Testis (tissue), 3 donors: Measurements from ENCODE around the gene DNAJC10. TPM values are rescaled to one million over a fixed set of nuclear protein-coding genes. Genes with fewer than 3 reads are reported as not detected.

Source experiments
- DNase-seq: peaks from one replicate; pipeline ENCODE4 v3.0.0-alpha.2; 2019
- H3K27ac ChIP-seq, 2 donors: fragments of 200-600 bp; sonication (generic); one replicate each; pipeline ENCODE4 v1.5.1; 2019
- H3K27me3 ChIP-seq: fragments of 200-600 bp; sonication (generic); one replicate; pipeline ENCODE4 v1.5.1; 2019
- H3K36me3 ChIP-seq: fragments of 200-600 bp; sonication (generic); one replicate; pipeline ENCODE4 v1.5.1; 2017; ENCODE audit warnings: low read depth; ENCODE audit errors: missing control alignments
- H3K4me1 ChIP-seq: fragments of 200-600 bp; sonication (generic); one replicate; pipeline ENCODE4 v1.5.1; 2019
- H3K4me3 ChIP-seq, 2 donors: fragments of 200-600 bp; sonication (generic); one replicate each; pipeline ENCODE4 v1.5.1; 2017 to 2019
- H3K9me3 ChIP-seq: fragments of 200-600 bp; sonication (generic); one replicate; pipeline ENCODE4 v1.5.1; 2017
- POLR2A ChIP-seq: fragments of 450-650 bp; IDR thresholded peaks from one replicate; pipeline ENCODE4 v1.6.1; 2017; ENCODE audit warnings: antibody characterized with exemption, mild to moderate bottlenecking, moderate library complexity
- WGBS, 2 donors: methylation state at CpG; one replicate each; pipeline ENCODE4 v1.1.5; 2018; 5-methylcytosine and 5-hydroxymethylcytosine counted together
- intact Hi-C: fragments of 100-400 bp; cut with DNase I; formaldehyde crosslinking; loops from one replicate; pipeline ENCODE4 v1.15.1; 2023; ENCODE audit warnings: low total_unique reads
- polyA plus RNA-seq: library from polyadenylated mRNA; stranded (reverse); fragments of 350-450 nt; fragmentation: Illumina TruSeq; extraction: RNeasy Lipid Tissue Mini Kit (QIAGEN cat#74804); gene quantifications from one replicate; pipeline ENCODE4 v1.2.3, GENCODE V29; 2014; ENCODE audit warnings: low read depth, low replicate concordance; ENCODE audit not compliant: insufficient read depth
- total RNA-seq, 2 donors: library from RNA; depleted of rRNA; stranded (reverse); fragments of >200 nt; gene quantifications; one replicate each; pipeline ENCODE4 v1.2.3, GENCODE V29; 2016
- TF ChIP-seq, protein P1 (sequence below), 3 experiments: fragments of 450-650 bp in 2 of 3; fragments of 200-600 bp in 1 of 3; sonication (generic) in 1 of 3; IDR thresholded peaks; one replicate each; pipeline ENCODE4 v1.5.1; 2016 to 2019; ENCODE audit warnings: antibody characterized with exemption in 3 of 3, mild to moderate bottlenecking in 2 of 3, moderate library complexity in 1 of 3

The DNAJC10 gene
- total and polyA plus RNA-seq, 3 donors from 2014 or later: 51.0 to 91.3 (median 81.4) TPM

DNA sequence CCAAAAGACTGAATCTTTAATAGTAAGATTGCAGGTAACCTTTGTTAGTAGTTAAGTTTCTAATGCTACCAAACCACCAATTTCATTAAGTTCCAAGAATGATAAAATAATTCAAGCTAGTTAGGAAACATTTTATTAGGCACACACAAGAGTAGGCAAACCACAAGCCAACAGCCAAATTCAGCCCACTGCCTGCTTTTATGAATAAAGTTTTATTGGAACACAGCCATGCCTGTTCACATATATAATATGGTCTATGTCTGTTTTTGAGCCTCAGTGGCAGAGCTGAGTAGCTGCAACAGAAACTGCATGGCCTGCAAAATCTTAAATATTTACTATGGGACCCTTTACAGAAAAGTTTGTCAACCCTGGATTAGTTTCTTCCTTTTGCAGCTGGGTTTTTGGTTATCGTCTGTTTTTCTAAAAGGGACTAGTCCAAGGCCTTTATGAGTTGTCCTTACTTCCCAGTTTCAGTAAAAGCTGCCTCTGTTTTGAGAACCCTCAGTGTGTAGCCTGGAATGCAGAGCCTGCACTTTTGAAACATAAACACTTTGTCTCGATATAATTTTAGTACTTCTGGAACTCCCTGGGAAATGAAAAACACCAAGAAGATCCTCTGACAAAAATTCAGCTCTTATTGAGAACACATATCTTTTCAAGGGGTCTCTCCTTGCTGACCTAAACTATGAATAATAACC, 111.3 kb downstream of the DNAJC10 start:
- Histone ChIP-seq H3K27me3 (no peaks in the 10 kb centered on the region), H3K36me3 (no peaks in the 10 kb centered on the region), H3K9me3 (no peaks in the 10 kb centered on the region), H3K27ac (no peak overlapping the region), H3K4me3 (no peak overlapping the region), H3K4me1 (peaks cover 2% of the 10 kb centered on the region)
- TF ChIP-seq, protein P1, sequence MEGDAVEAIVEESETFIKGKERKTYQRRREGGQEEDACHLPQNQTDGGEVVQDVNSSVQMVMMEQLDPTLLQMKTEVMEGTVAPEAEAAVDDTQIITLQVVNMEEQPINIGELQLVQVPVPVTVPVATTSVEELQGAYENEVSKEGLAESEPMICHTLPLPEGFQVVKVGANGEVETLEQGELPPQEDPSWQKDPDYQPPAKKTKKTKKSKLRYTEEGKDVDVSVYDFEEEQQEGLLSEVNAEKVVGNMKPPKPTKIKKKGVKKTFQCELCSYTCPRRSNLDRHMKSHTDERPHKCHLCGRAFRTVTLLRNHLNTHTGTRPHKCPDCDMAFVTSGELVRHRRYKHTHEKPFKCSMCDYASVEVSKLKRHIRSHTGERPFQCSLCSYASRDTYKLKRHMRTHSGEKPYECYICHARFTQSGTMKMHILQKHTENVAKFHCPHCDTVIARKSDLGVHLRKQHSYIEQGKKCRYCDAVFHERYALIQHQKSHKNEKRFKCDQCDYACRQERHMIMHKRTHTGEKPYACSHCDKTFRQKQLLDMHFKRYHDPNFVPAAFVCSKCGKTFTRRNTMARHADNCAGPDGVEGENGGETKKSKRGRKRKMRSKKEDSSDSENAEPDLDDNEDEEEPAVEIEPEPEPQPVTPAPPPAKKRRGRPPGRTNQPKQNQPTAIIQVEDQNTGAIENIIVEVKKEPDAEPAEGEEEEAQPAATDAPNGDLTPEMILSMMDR (IDR thresholded peaks at IDR 0.05): no peak
- no peak for TF ChIP-seq POLR2A
- 23 to 47% methylated on average over 2 of the region's 2 CpGs for WGBS, 2 donors
- no peak for DNase-seq
- intact Hi-C loops: no loop called here

DNA sequence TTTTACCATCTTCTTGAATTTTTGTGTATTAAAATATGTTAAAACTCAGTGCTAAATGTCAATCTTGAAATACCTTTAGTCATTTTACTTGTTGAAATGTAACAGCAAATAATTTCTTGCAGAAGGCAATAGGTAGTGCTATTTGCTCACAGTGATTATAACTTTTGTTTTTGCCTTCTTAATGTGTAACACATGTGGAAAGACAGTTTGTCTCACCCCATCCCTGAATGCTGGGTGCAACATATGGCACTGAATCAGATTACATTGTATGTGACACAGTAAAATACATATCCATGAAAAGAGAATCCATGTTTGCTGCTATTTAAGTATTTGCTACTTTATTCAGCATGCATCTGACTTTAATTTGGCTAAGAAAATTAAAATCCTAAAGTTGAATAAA, 115.0 kb downstream of the DNAJC10 start:
- no peak overlapping the region for H3K4me3 ChIP-seq
- no peaks in the 10 kb centered on the region for H3K9me3 ChIP-seq
- intact Hi-C loops: no loop called here
- H3K4me1 ChIP-seq: no peaks in the 10 kb centered on the region
- H3K27me3 ChIP-seq: no peaks in the 10 kb centered on the region
- DNase-seq: no peak
- no peaks in the 10 kb centered on the region for H3K36me3 ChIP-seq
- TF ChIP-seq, protein P1 (IDR thresholded peaks at IDR 0.05): no peak
- no peak for TF ChIP-seq POLR2A
- no peak overlapping the region for H3K27ac ChIP-seq

DNA sequence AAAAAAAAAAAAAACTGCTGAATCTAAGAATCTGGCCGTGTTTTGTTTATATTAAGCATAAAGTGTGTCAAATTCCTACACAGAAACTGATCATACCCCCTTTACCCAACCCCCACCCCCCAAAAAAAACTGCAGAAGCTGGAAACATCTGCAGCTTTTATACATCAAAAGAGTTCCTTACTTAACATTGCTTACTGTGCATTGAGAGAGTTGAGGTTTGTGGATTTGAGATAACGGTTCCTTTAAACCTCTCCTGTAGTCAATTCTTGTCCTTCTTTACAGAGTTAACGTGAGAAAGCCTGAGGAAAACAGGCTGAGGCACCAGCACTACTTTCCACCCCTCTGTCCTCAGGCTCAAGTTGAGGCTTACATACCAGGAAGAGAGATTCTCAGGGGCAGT, 115.9 kb downstream of the DNAJC10 start:
- Histone ChIP-seq H3K36me3 (no peaks in the 10 kb centered on the region), H3K27ac (no peak overlapping the region), H3K9me3 (no peaks in the 10 kb centered on the region), H3K4me1 (no peaks in the 10 kb centered on the region), H3K4me3 (no peak overlapping the region), H3K27me3 (no peaks in the 10 kb centered on the region)
- TF ChIP-seq, protein P1 (IDR thresholded peaks at IDR 0.05): no peak
- TF ChIP-seq POLR2A: no peak
- intact Hi-C loops: no loop called here
- 79 to 80% methylated on average over 3 of the region's 3 CpGs for WGBS, 2 donors
- DNase-seq: no peak

DNA sequence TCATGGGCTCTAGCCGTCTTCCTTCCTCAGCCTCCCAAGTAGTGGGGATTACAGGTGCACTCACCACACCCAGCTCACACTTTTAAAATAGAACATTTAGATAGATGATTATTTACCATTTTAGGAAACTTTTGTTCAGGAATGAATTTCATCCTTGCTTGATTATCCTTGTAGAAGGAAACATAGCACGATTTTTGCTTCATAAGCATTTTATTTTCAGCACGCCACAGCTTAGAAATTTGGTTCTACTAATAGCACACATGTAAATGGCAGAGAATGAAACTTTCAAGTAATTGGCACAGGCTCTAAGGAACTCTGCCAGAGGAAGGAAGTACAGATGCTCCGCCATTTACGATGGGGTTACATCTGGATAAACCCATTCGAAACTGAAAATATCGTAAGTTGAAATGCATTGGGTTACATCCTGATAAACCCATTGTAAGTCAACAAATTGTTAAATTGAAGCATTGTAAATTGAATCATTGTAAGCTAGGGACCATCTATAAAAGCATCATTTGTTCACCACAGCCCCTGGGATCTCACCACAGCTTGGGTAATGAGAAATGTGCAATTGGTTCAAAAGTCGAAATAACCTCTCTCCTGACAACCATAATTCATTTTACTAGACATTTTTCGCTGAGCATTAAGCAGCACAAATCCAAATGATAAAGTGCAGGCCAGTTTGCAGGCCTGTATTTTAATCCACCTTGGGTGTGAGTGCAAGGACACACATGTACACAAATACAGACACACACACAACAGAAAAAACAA, 117.2 kb downstream of the DNAJC10 start:
- intact Hi-C loops: no loop called here
- Histone ChIP-seq H3K4me1 (no peaks in the 10 kb centered on the region), H3K27me3 (no peaks in the 10 kb centered on the region), H3K36me3 (no peaks in the 10 kb centered on the region), H3K4me3 (no peak overlapping the region), H3K27ac (no peak overlapping the region), H3K9me3 (no peaks in the 10 kb centered on the region)
- no peak for TF ChIP-seq POLR2A
- TF ChIP-seq, protein P1 (IDR thresholded peaks at IDR 0.05): no peak
- 80 to 83% methylated on average over 9 of the region's 9 CpGs for WGBS, 2 donors
- DNase-seq: no peak
